HG03159 (cell line): ENCODE measurements around the gene STEAP2.
"Not testable (repeated sequence)": the region's sequence is repeated elsewhere in the genome, so short reads cannot be mapped to it uniquely, and the experiment has no call there.

Experiments
- ATAC-seq: cut with Tn5 transposase; IDR thresholded peaks from one replicate; pipeline ENCODE4 v1.9.1; 2021; ENCODE audit warnings: mild to moderate bottlenecking, moderate library complexity; ENCODE audit not compliant: unreplicated experiment

Gene STEAP2

GRCh38 chr7:90232430-90232829, 20.9 kb downstream of the STEAP2 start:
- no peak for ATAC-seq

GRCh38 chr7:90233569-90233968, 22.0 kb downstream of the STEAP2 start:
- no peak for ATAC-seq

DNA sequence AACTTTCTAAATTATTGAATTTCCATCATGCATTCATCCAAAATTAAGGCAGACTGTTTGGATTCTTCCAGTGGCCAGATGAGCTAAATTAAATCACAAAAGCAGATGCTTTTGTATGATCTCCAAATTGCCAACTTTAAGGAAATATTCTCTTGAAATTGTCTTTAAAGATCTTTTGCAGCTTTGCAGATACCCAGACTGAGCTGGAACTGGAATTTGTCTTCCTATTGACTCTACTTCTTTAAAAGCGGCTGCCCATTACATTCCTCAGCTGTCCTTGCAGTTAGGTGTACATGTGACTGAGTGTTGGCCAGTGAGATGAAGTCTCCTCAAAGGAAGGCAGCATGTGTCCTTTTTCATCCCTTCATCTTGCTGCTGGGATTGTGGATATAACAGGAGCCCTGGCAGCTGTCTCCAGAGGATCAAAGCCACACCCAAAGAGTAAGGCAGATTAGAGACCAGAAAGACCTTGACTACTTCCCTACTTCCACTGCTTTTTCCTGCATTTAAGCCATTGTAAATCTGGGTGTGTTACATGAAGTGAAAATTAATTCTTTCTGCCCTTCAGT, 25.3 kb downstream of the STEAP2 start:
- ATAC-seq: no peak

DNA sequence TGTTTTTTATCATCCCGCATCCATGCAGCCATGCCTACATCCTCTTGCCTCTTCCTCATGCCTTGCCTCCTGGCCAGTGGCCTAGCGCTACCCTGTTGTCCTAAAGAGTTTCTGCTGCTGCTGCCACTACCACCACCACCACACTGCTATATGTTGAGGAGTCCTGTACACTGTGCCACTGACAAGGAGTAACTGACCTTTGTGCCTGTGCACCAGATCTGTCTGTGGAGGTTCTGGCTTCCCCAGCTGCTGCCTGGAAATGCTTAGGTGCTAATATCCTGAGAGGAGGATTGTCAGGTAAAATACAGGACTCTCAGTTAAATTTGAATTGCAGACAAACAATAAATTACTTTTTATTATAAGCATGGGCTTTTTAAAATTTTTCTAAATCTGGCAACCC, 26.5 kb downstream of the STEAP2 start:
- ATAC-seq: no peak

DNA sequence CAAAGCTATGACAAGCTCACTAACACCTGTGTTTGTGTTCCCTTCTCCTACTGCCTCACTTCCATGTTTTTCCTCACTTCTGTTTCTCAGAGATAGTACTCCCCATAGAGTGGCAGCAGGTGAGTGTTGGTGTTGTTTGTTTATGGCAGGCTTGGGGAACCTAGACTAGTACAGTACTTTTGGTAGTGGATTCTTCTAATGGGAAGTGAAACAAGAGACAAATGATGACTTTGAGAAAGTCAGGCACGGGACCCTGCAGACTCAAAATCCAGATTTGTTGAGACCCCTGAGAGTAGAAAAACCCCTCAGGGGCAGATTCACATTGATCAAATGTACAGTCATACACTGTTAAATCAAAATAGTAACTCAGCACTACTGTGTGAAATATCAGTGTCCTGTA, 27.0 kb downstream of the STEAP2 start:
- no peak for ATAC-seq

DNA sequence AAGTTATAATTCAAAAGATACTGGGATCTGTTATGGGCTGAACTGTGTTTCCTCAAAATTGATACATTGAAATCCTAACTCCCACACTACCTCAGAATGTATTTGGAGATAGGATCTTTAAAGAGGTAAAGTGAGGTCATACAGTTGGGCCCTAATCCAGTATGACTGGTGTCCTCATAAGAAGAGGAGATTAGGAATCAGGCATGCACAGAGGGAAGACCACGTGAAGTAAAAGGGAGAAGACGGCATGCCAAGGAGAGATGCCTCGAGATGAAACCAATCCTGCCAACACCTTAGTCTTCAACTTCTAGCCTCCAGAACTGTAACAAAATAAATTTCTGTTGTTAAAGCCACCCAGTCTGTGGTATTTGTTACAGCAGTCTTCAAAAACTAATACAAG, 27.5 kb downstream of the STEAP2 start:
- ATAC-seq: no peak

DNA sequence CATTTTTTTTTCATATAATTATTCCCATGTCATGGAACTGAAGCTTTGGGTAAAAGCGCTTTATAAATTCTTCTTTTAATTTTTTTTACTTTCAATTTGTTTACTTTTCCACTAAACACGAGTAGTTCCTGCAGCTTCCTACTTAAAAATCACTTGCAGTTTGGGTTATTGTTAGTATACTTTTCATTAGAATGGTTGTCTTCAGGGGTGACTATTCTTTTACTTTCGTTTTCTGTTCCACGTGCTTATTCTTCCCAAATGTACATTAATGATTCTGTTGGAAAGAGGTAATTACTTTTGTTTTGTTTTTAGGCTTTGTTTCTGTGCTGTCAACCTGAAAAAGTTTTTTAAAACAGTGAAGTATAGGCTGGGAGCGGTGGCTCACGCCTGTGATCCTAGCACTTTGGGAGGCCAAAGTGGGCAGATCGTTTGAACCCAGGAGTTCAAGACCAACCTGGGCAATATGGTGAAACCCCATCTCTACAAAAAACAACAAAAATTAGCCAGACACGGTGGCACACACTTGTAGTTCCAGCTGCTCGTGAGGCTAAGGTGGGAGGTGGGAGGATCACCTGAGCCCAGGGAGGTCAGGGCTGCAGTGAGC, 28.2 kb downstream of the STEAP2 start:
- ATAC-seq: no peak

- peak; percentile 56 for ATAC-seq
These were observed 31.0 kb downstream of the STEAP2 start for GRCh38 chr7:90242369-90243168.

GRCh38 chr7:90243556-90243955, 32.0 kb downstream of the STEAP2 start:
- no peak for ATAC-seq

DNA sequence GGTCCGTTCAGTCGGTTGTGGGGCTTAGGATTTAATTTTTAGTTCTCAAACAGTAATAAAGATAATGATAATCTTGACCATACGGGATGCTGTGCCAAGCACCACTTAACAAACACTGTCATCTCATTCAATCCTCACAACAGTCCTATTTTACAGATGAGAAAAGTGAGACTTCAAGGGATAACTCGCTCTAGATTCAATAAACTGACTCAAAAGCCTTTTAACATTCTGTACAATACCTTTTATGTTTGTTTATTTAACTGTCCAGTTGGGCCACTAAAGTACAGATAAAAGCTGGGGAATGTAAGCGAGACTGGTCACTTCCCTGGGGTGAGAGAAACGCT, 33.0 kb downstream of the STEAP2 start:
- no peak for ATAC-seq

DNA sequence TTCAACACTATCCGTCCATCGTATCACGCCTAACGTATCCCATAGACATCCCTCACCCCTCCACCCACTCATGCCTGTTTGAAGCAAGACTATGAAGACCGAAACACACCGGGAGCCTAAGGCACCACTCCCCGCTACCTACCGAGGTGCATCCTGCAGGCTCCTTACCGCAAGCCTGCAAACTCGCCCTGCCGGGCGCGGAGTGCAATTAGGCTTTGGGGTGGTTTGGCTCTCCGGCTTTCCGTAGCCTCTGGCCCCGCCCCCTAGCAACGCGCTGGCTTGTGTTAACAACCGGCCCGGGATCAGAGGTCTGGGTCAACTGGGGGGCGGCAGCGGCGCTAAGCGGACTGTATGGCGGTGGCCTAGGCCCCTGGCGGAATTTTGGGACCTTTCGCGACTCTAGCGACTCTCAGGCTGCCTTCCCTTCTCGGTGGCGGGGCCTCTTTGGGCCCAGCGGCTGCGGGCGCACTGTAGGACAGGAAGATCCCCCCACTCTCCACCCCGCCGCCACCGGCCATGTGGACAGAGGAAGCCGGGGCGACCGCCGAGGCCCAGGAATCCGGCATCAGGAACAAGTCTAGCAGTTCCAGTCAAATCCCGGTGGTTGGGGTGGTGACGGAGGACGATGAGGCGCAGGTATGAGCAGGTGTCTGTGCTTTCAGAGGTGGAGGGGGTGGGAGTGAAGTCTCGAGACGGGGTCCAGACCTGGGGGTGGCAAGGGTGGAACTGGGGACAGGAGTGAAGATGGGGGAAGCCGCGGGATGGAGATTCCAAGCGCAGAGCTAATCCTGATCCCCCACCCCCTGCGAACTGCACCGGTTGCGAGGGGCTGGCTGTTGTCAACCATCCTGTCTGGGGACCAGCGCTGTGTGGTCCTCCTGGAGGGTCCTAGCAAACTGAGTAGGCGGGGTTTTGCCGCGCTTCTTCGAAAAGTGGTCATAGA, 33.6 kb downstream of the STEAP2 start, which contains the start of gene CFAP69:
Gene CFAP69 (plus strand): TSS at position 266 of the 943 bp plus-strand sequence. CDS start 251 bp downstream, at position 517.
- ATAC-seq: peak; percentile 81

DNA sequence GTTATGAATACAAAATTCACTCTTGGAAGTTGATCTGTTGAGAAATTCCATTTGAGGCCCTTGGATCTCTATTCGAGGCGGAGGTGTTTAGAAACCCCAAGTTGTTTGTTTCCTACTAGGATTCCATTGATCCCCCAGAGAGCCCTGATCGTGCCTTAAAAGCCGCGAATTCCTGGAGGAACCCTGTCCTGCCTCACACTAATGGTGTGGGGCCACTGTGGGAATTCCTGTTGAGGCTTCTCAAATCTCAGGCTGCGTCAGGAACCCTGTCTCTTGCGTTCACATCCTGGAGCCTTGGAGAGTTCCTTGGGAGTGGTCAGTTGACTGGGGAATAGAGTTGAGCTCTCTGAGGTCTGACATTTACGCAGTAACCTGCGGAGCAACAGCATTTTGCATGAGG, 34.6 kb downstream of the STEAP2 start:
- no peak for ATAC-seq

DNA sequence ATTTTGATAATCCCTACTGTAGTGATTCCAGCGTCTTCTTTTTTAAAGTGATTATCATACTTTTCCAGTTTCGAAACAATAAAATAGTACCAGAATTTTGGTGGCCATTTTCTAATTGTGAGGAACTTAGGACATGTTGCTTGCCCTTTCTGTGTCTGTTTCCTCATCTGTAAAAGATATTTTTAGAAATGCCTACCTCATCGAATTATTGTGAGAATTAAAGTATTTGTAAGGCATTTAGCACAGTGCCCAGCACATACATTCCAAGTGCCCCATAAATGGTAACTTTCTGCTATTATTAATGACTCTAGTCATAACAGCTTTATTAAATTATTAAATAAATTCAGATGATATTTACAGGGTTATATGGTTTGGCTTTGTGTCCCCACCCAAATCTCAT, 37.2 kb downstream of the STEAP2 start:
- no peak for ATAC-seq

- no peak for ATAC-seq
These were observed 39.2 kb downstream of the STEAP2 start for GRCh38 chr7:90250601-90251303.

GRCh38 chr7:90251304-90251635, 39.7 kb downstream of the STEAP2 start:
- ATAC-seq: no peak

DNA sequence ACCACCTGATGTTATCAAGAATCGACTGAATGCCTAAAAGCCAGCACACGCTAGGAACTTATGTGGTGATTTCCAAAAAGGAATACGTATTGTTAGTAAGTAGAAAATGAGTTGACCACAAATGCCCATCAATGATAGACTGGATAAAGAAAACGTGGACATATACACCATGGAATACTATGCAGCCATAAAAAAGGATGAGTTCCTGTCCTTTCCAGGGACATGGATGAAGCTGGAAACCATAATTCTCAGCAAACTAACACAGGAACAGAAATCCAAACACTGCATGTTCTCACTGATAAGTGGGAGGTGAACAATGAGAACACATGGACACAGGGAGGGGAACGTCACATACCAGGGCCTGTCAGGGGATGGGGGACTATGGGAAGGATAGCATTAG, 44.5 kb downstream of the STEAP2 start:
- not testable (repeated sequence) for ATAC-seq

DNA sequence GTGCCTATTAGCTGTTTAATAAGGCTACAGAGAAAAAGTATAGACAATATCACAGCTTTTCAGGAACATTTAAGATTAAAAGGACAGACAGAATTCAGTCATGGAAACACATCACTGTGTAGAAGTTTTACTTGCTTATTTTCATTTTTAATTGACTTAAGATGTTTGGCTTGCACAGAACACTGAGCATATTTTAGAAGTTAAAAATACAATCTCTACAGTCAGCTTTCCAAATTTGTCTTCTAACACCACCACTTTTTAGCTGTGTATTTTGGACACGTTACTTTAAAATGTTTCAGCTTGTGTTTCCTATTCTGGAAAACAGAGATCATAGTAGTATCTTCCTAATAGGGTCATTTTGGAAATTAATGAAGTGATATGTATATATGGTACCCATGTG, 45.2 kb downstream of the STEAP2 start:
- no peak for ATAC-seq

- no peak for ATAC-seq
These were observed 49.9 kb downstream of the STEAP2 start for GRCh38 chr7:90261441-90261840.

- ATAC-seq: peak; percentile 96
These were observed 50.9 kb downstream of the STEAP2 start for GRCh38 chr7:90262438-90262837.

- no peak for ATAC-seq
These were observed 55.3 kb downstream of the STEAP2 start for GRCh38 chr7:90266808-90267207.
